ENCODE measurements around the gene CD300LF.
A peak's percentile ranks its signal among the peaks of the same experiment; 100 is the strongest.

The CD300LF gene

DNA sequence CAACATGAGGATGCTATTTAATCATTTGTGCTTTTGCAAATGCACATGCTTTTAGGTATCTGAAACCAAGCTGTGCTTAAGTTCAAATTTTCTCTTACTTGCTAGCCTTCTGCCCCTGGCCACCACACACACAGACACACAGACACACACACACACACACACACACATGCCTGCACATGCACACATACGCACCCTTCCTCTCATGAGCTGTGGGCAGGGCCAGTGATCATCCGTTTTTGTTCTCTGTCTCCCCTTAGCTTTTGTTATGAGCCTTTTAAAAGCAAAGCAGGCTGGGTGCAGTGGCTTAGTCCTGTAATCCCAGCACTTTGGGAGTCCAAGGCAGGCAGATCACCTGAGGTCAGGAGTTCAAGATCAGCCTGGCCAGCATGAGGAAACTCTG lies 34.2 kb downstream of the CD300LF start:
- DNase-seq (ENCODE audit: low spot score) = no peak

DNA sequence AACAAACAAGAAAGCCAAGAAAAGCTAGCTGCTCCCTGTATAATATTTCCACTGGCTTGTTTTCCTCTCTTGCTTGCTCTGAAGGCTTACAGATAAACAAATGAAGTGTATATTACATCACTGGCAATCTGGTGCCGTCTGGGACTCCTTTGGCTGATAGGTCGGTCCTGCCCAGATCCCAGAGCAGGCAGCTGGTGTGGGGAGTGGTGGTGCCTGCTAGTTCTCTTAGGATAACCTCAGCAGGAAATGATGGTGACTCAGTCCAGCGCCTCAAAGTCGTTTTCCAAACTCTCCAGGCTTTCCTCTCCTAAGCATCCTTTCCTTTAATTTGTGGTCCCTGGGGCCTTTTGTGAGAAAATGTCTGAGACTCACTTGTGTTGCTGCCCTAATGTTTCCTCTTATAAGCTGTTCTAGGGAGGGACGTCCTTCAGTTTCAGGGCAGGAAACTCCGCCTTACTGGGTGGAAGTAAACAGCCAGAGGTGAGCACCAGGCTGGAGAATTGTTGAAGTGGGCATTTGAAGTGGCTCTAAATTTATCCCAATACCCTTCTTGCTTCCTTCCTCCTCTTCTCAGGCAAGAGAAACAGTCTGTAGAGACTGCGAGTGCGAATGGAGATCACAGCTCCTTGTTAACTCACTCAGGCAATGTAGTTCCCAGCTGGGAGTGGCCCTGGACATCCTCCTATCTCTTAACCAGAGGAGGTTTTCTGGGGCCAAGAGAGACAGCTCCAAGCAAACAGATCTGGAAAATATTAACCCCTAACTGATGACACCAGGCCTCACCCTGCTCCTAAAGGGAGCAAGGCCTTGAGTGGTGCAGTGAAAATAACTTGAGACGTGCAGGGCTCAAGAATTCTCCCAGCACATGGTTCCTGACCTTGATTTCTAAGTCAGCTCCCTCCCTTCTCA lies 34.9 kb downstream of the CD300LF start:
- DNase-seq (ENCODE audit: low spot score) = no peak
- TF ChIP-seq, protein P1, sequence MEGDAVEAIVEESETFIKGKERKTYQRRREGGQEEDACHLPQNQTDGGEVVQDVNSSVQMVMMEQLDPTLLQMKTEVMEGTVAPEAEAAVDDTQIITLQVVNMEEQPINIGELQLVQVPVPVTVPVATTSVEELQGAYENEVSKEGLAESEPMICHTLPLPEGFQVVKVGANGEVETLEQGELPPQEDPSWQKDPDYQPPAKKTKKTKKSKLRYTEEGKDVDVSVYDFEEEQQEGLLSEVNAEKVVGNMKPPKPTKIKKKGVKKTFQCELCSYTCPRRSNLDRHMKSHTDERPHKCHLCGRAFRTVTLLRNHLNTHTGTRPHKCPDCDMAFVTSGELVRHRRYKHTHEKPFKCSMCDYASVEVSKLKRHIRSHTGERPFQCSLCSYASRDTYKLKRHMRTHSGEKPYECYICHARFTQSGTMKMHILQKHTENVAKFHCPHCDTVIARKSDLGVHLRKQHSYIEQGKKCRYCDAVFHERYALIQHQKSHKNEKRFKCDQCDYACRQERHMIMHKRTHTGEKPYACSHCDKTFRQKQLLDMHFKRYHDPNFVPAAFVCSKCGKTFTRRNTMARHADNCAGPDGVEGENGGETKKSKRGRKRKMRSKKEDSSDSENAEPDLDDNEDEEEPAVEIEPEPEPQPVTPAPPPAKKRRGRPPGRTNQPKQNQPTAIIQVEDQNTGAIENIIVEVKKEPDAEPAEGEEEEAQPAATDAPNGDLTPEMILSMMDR (IDR thresholded peaks at IDR 0.05; ENCODE audit: extremely low read depth, missing control alignments) = no peak

More for the DNA sequence above, 34.2 kb downstream of the CD300LF start:
- TF ChIP-seq, protein P1 (IDR thresholded peaks at IDR 0.05; ENCODE audit: extremely low read depth, missing control alignments) = no peak

GRCh38 chr17:74671031-74671771 lies 41.5 kb downstream of the CD300LF start:
- DNase-seq (ENCODE audit: low spot score) = peak; percentile 49
- TF ChIP-seq, protein P1 (IDR thresholded peaks at IDR 0.05; ENCODE audit: extremely low read depth, missing control alignments) = no peak

DNA sequence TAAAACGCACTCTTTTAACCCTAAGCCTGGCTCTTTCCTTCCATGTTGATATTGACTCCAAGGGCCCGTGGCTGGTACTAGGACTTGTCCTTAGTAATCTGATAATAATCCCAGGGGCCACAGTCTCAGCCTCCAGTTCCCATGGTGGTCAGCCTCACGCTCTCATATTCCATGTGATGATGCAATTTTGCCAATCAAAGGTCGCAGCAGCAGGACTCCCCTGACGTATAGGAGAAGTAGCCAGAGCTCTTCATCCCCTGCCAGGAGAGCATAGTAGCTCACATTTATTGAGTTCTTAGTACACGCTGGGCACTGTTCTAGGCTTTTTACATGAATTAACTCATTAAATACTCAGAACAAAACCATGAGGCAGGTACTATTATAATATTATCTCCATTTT lies 42.4 kb downstream of the CD300LF start:
- no peak for DNase-seq (ENCODE audit: low spot score)
- TF ChIP-seq, protein P1 (IDR thresholded peaks at IDR 0.05; ENCODE audit: extremely low read depth, missing control alignments) = no peak

DNA sequence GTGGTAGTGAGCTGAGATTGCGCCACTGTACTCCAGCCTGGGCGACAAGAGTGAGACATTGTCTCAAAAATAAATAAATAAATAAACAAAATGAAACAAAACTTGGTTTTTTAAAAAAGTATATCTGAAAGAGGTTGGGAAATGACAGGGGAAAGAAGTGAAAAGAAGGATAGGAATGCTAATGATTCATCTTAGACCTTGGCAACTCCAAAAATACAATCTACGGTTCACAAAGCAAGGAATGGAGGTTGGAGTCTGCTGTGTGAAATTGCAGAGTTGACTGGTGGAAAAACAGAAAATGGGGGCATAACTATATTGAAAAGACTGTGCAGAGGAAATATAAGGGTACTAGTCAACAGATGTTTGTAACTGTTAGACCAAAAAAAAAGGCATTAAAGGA lies 49.2 kb downstream of the CD300LF start:
- TF ChIP-seq, protein P1 (IDR thresholded peaks at IDR 0.05; ENCODE audit: extremely low read depth, missing control alignments) = no peak
- DNase-seq (ENCODE audit: low spot score) = no peak

DNA sequence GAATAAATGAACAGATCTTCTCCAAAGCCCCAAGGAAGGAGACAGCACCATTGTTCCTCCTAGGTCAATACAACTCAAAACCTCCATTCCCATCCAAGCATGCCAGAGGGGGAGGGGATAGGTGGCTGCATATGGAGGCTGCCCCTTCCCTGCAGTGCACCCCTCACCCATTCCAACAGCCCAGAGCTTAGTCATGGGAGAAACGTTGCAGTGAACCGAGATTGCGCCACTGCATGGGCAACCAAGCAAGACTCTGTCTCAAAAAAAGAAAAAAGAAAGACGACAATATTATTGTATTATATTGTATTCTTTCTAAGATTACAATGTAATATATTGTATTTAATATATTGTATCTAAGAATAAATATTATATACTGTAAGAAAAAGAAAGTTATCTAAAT lies 52.8 kb downstream of the CD300LF start:
- no peak for DNase-seq (ENCODE audit: low spot score)
- TF ChIP-seq, protein P1 (IDR thresholded peaks at IDR 0.05; ENCODE audit: extremely low read depth, missing control alignments) = no peak

GRCh38 chr17:74658620-74659019 lies 54.1 kb downstream of the CD300LF start:
- TF ChIP-seq, protein P1 (IDR thresholded peaks at IDR 0.05; ENCODE audit: extremely low read depth, missing control alignments) = no peak
- DNase-seq (ENCODE audit: low spot score) = no peak

Measured in GM20000 (cell line).